NCI-H2196 (cell line): Measurements from ENCODE around the gene DRC1.
A peak's percentile ranks its signal among the peaks of the same experiment; 100 is the strongest.

ENCODE experiments used
- DNase-seq: peaks from one replicate; lab custom pipeline; 2025; ENCODE audit not compliant: unreplicated experiment; lab: John Stamatoyannopoulos, UW

The DRC1 gene

GRCh38 chr2:26396734-26397298, 4.9 kb upstream of the DRC1 start:
- no peak for DNase-seq

DNA sequence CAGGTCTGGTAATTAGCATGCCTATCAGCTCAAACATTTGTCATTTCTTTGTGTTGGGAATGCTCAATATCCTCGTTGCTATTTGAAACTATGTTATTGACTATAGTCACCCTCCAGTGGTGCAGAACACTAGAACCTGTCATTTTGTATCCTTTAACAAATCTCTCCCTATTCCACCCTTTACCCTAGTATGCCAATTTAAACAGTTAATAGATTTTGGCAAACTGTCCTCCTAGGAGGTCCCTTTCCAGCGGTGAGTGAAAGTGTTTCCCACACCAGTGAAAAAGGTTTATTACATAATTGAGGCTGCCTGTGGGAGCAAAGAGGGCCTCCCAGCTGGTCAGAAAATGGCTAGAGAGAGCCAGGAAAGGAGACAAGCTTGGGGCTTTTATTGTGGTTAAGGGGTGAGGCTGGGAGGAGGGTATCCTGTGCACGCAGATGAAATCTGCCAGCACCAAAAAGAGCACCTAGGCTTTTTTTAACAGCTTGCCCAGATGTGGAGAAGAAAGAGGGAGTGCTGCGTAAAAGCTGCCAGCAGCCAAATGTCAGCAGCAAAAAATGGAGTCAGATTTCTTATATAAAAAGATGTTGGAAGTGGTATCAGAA, 1.8 kb upstream of the DRC1 start:
- DNase-seq, result no peak

GRCh38 chr2:26400723-26401122, 997 bp upstream of the DRC1 start:
- DNase-seq, result no peak

GRCh38 chr2:26407526-26407925, 5.8 kb downstream of the DRC1 start:
- peak; percentile 8 for DNase-seq

DNA sequence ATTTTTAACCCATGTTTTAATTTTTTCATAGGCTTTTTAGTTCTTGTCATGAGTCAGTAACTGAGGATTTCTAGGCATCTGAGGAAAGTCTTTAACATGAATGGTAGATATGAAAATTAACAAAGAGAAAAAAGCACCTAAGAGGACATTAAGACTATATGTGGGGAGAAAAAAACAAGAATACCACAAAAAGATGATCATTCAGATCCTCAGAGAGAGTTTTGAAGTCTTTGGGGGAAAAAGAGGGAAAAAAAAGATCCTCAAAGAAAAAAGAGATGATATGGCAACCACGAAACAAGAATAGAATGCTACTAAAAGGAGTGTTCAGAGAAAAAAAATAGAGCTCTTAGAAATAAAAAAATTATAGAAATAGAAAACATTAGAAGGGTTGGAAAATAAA, 8.1 kb downstream of the DRC1 start:
- no peak for DNase-seq

DNA sequence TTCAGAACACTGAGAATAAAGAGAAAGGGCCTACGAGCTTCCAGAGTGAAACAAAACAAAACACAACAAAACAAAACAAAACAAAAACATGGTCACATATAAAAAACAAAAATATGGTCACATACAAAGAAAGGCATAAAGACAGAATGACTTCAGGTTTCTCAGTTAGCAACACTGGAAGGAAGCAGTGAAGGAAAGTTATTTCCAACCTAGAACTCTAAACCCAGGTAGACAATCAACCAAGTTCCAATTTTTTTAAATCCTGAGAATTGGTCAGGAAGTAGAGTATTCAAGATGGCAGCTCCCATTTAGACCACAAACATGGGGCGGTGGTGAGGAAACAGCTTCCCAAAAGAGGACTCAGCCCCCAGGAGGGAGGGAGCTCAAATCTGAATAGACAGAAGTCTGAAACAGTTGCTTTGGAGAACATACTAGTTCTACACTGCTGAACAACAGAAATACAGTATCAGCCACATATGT, 9.1 kb downstream of the DRC1 start:
- DNase-seq, result no peak

- no peak for DNase-seq
Measured at GRCh38 chr2:26411419-26411818, 9.7 kb downstream of the DRC1 start.

- no peak for DNase-seq
Measured at GRCh38 chr2:26412091-26412673, 10.5 kb downstream of the DRC1 start.

GRCh38 chr2:26414311-26414710, 12.6 kb downstream of the DRC1 start:
- no peak for DNase-seq

DNA sequence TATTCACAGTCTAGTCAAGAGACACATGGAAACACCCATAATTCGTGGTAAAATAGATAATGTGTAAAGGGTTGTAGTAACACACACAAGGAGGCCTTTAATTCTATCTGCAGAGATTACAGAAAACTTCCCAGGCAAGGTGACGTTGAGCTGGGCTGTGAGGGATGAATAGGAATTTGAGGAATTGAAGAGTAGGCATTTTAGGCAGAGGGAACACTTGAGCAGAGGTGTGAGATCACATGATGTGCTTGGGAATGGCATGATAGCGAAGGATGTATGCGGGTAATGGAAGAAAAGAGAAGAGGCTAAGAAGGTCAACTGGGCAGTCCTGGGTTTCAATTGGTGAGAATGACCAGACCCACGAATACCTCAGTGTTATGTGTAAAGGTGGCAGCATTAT, 20.2 kb downstream of the DRC1 start:
- DNase-seq, result no peak

GRCh38 chr2:26422947-26423629, 21.4 kb downstream of the DRC1 start:
- DNase-seq, result no peak

DNA sequence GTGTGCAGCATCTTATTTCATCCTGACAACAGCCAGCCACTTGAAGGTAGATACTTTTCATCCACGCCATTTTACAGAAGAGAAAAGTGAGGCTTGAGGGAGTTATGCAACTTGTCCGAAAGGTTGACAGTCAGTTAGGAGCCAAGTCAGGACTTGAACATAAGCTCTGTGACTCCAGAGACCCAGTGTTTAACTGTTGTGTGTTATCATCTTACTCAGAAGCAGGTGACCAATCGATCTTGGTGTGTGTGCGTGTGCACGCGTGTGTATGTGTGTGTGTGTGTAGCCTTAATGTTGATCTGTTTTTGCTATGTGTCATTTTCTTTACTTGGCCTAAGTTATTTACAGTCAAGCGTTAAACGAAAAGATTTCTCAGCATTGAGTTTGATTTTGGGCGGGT, 22.0 kb downstream of the DRC1 start:
- DNase-seq, result no peak

- no peak for DNase-seq
Measured at GRCh38 chr2:26424221-26424620, 22.5 kb downstream of the DRC1 start.

- DNase-seq, result no peak
Measured at GRCh38 chr2:26428846-26429245, 27.1 kb downstream of the DRC1 start.

DNA sequence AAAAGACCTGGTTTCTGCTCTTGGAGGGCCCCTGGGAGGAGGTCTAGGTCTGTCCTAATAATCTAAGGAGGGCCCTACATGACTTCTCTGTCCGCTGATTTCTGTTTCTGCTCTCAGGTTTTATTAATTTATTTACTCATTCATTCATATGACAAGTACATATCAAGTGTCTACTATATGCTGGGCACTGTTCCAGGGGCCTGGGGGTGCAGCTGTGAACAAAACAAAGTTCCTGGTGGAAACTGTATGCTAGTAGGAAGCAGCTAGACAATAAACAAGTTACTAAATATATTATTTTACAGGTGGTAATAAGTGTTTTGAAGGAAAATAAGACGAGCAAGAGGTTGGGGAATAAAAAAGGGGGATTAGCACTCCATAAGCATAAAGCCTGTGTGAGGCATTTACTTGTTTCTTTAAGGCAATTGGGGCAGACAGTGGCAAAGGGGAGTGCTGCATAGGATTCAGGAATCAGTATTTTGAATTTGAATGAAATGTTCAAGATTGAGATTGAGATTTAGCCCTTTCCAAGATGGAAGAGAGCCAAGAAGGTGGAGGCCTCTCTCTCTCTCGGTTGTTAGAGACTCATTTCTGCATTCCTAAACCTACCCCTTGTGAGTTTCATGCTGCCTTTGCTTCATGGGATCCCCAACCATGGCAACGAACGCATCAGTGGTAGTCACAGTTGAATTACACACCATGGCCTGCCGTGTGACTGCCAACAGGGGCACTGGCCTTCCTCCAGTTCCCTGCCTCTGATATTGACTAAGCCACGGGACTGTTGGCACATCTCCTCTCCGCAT, 28.3 kb downstream of the DRC1 start:
- peak; percentile 86 for DNase-seq

- DNase-seq, result no peak
Measured at GRCh38 chr2:26430826-26431225, 29.1 kb downstream of the DRC1 start.

DNA sequence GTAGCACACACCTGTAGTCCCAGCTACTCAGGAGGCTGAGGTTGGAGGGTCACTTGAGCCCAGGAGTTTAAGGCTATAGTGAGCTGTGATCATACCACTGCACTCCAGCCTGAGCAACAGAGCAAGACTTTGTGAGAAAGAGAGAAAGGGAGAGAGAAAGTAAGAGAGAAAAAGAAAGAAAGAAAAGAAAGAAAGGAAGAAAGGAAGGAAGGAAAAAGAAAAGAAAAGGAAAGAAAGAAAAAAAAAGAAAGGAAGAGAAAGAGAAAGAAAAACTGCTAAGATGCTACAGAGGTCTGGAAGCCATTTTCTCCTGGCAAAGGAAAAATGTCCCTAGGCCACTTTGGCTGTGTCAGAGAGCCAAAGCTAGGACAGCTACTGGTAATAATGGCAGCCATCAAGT, 30.6 kb downstream of the DRC1 start:
- DNase-seq, result no peak

- DNase-seq, result no peak
Measured at GRCh38 chr2:26432859-26433258, 31.1 kb downstream of the DRC1 start.

DNA sequence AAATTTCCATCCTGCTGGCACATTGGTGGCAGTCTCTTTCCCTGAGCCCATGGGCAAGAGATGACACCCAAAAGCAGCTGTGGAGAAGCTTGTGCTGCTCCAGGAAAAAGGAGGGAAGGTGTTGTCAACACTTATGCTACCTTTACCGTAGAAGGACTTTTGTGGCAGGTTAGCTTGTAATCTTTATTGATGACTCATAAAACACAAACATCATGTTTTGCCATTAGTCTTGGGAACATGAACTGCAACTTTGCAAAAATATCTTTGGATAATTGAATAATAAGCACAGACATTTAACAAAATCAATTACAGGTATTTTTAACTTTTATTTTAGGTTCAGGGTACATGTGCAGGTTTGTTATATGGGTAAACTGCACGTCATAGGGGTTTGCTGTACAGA, 33.4 kb downstream of the DRC1 start:
- no peak for DNase-seq

DNA sequence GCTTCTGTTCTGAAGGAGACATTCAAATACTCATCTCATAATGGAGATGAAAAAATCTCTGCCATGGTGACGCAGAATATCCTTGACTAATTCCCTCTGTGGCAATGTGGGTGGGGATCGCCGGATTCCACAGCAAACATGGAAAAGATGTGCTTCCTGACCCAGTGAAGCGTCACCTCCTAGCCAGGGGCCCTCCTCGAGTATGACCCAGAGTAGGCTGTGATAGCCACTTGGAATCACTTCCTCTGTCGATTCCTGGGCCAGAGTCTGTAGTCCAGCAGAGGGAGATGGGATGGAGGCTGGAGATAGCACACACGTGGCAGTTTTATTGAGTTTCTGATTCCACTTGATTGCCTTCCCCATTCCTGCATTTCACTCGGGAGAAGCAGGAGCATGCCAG, 36.8 kb downstream of the DRC1 start:
- no peak for DNase-seq

GRCh38 chr2:26438926-26439325, 37.2 kb downstream of the DRC1 start:
- DNase-seq, result no peak
